Measurements from ENCODE around the gene LSM7. TPM values are rescaled to one million over a fixed set of nuclear protein-coding genes. Genes with fewer than 3 reads are reported as not detected.

The LSM7 gene
- total RNA-seq, 1 donor from 2014 or later: 134 TPM

DNA sequence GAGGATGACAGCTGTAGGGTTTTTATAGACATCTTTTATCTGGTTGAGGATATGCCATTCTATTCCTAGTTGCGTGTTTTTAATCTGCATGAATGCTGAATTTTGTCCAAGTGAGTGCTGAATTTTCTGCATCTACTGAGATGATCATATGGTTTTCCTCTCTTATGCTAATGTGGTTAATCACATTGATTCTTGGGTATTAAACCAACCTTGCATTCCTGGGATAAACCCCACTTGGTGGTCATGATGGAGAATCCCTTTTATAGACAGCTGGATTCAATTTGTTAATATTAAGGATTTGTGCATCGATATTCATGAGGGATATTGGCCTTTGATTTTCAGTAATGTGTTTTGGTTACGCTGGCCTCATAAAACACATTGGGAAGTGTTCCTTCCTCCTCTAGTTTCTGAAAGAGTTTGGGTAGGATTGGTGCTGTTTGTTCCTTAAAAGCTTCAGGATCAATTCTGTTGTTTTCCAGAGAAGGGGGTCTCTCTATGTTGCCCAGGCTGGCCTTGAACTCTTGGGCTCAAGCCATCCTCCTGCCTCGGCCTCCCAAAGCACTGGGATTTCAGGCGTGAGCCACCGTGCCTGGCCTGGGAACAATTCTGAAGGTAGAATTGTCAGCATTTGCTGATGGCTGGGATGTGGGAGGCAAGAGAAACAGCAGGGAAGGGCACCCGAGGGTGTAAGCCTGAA is 13.1 kb downstream of the LSM7 start:
- Mint-ChIP-seq H3K27me3 (peaks cover 17% of the 10 kb centered on the region), H3K4me3 (no peak overlapping the region), H3K4me1 (ENCODE audit: unreplicated experiment) (no peaks in the 10 kb centered on the region), H3K36me3 (no peaks in the 10 kb centered on the region), H3K9me3 (no peaks in the 10 kb centered on the region), H3K27ac (no peak overlapping the region)
- no peak for DNase-seq (ENCODE audit: extremely low spot score, unreplicated experiment)
- TF ChIP-seq CTCF (conservative IDR thresholded peaks at IDR 0.05): no peak

- DNase-seq (ENCODE audit: extremely low spot score, unreplicated experiment): peak; percentile 69
- no peaks in the 10 kb centered on the region for H3K9me3 Mint-ChIP-seq
- TF ChIP-seq CTCF (conservative IDR thresholded peaks at IDR 0.05): no peak
- H3K27ac Mint-ChIP-seq: no peak overlapping the region
- H3K4me3 Mint-ChIP-seq: no peak overlapping the region
- H3K4me1 Mint-ChIP-seq (ENCODE audit: unreplicated experiment): no peaks in the 10 kb centered on the region
- peaks cover 38% of the 10 kb centered on the region for H3K27me3 Mint-ChIP-seq
- H3K36me3 Mint-ChIP-seq: no peaks in the 10 kb centered on the region
Observed at GRCh38 chr19:2312820-2313501, 15.4 kb downstream of the LSM7 start.

DNA sequence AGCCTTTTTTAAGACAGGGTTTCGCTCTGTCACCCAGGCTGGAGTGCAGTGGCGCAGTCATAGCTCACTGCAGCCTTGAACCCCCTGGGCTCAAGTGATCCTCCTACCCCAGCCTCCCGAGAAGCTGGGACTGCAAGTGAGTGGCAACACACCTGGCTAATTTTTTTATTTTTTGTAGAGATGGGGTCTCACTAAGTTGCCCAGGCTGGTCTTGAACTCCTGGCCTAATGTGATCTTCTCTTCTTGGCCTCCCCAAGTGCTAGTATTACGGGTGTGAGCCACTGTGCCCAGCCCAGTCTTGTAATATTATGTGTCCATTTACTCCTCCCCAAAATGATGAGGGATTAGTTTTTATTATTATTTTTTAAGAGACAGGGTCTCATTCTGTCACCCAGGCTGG is 17.3 kb downstream of the LSM7 start:
- no peaks in the 10 kb centered on the region for H3K4me1 Mint-ChIP-seq (ENCODE audit: unreplicated experiment)
- H3K9me3 Mint-ChIP-seq: no peaks in the 10 kb centered on the region
- no peak for TF ChIP-seq CTCF (conservative IDR thresholded peaks at IDR 0.05)
- no peak overlapping the region for H3K4me3 Mint-ChIP-seq
- no peak for DNase-seq (ENCODE audit: extremely low spot score, unreplicated experiment)
- no peak overlapping the region for H3K27ac Mint-ChIP-seq
- H3K36me3 Mint-ChIP-seq: no peaks in the 10 kb centered on the region
- H3K27me3 Mint-ChIP-seq: peaks cover 47% of the 10 kb centered on the region

- Mint-ChIP-seq H3K4me1 (ENCODE audit: unreplicated experiment) (no peaks in the 10 kb centered on the region), H3K9me3 (no peaks in the 10 kb centered on the region), H3K4me3 (no peak overlapping the region), H3K36me3 (no peaks in the 10 kb centered on the region), H3K27me3 (peaks cover 49% of the 10 kb centered on the region), H3K27ac (no peak overlapping the region)
- no peak for TF ChIP-seq CTCF (conservative IDR thresholded peaks at IDR 0.05)
- DNase-seq (ENCODE audit: extremely low spot score, unreplicated experiment): no peak
Observed at GRCh38 chr19:2309734-2310362, 18.5 kb downstream of the LSM7 start.

GRCh38 chr19:2308114-2308556 is 20.3 kb downstream of the LSM7 start, which contains the start of gene LINGO3:
Gene LINGO3, minus strand, starts transcription at chr19:2308154. Its CDS starts 16,378 bp downstream, at chr19:2291776.
- H3K27ac Mint-ChIP-seq: no peak within 1 kb of the TSS
- H3K4me1 Mint-ChIP-seq (ENCODE audit: unreplicated experiment): no peaks in the 10 kb centered on the region
- no peaks in the 10 kb centered on the region for H3K9me3 Mint-ChIP-seq
- H3K27me3 Mint-ChIP-seq: peaks cover 51% of the 10 kb centered on the region
- no peak for TF ChIP-seq CTCF (conservative IDR thresholded peaks at IDR 0.05)
- no peak for DNase-seq (ENCODE audit: extremely low spot score, unreplicated experiment)
- H3K4me3 Mint-ChIP-seq: peak within 1 kb of the TSS; percentile 80
- no peaks in the 10 kb centered on the region for H3K36me3 Mint-ChIP-seq
